SJCRH30 (cell line): ENCODE measurements around the gene MUC5AC. TPM values are rescaled to one million over a fixed set of nuclear protein-coding genes. Genes with fewer than 3 reads are reported as not detected.
"Not testable (repeated sequence)": the region's sequence is repeated elsewhere in the genome, so short reads cannot be mapped to it uniquely, and the experiment has no call there.

Experiments
- DNase-seq, 2 experiments: peaks; one replicate each; pipeline ENCODE4 v3.0.0-alpha.2; 2015 to 2020
- H3K27ac ChIP-seq: fragments of 250-450 bp; sonication (Bioruptor Pico); 2 replicates; pipeline ENCODE4 v1.5.1; 2020; ENCODE audit warnings: mild to moderate bottlenecking, moderate library complexity
- H3K27me3 ChIP-seq: fragments of 250-450 bp; sonication (Bioruptor Pico); 2 replicates; pipeline ENCODE4 v1.5.1; 2020; ENCODE audit warnings: mild to moderate bottlenecking, moderate library complexity
- H3K36me3 ChIP-seq: fragments of 250-450 bp; sonication (Bioruptor Pico); 2 replicates; pipeline ENCODE4 v1.5.1; 2020; ENCODE audit warnings: mild to moderate bottlenecking, moderate library complexity
- H3K4me1 ChIP-seq: fragments of 250-450 bp; sonication (Bioruptor Pico); 2 replicates; pipeline ENCODE4 v1.5.1; 2020; ENCODE audit warnings: mild to moderate bottlenecking, moderate library complexity
- H3K4me3 ChIP-seq: fragments of 250-450 bp; sonication (Bioruptor Pico); 2 replicates; pipeline ENCODE4 v1.5.1; 2020; ENCODE audit warnings: mild to moderate bottlenecking, moderate library complexity
- H3K9me3 ChIP-seq: fragments of 250-450 bp; sonication (Bioruptor Pico); replicated peaks from 2 replicates; pipeline ENCODE4 v1.5.1; 2020; ENCODE audit warnings: mild to moderate bottlenecking, moderate library complexity
- total RNA-seq: library from RNA; depleted of rRNA; stranded (reverse); fragments of >200 nt; shearing (Covaris generic); gene quantifications from 2 replicates; pipeline ENCODE4 v1.2.3, GENCODE V29; 2014; rRNA removed

MUC5AC gene
- total RNA-seq, 1 experiment from 2014 or later: not detected

DNA sequence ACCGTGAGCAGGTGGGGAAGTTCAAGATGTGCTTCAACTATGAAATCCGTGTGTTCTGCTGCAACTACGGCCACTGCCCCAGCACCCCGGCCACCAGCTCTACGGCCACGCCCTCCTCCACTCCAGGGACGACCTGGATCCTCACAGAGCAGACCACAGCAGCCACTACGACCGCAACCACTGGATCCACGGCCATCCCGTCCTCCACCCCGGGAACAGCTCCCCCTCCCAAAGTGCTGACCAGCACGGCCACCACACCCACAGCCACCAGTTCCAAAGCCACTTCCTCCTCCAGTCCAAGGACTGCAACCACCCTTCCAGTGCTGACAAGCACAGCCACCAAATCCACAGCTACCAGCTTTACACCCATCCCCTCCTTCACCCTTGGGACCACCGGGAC is 88.0 kb downstream of the MUC5AC start:
- H3K9me3 ChIP-seq, H3K27me3 ChIP-seq, H3K27ac ChIP-seq, H3K36me3 ChIP-seq, H3K4me1 ChIP-seq, H3K4me3 ChIP-seq, DNase-seq: not testable (repeated sequence)

DNA sequence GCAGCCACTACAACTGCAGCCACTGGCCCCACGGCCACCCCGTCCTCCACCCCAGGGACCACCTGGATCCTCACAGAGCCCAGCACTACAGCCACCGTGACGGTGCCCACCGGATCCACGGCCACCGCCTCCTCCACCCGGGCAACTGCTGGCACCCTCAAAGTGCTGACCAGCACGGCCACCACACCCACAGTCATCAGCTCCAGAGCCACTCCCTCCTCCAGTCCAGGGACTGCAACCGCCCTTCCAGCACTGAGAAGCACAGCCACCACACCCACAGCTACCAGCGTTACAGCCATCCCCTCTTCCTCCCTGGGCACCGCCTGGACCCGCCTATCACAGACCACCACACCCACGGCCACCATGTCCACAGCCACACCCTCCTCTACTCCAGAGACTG is 88.5 kb downstream of the MUC5AC start:
- not testable (repeated sequence) for H3K36me3 ChIP-seq, H3K27ac ChIP-seq, H3K9me3 ChIP-seq, H3K4me1 ChIP-seq, H3K27me3 ChIP-seq, H3K4me3 ChIP-seq, DNase-seq

DNA sequence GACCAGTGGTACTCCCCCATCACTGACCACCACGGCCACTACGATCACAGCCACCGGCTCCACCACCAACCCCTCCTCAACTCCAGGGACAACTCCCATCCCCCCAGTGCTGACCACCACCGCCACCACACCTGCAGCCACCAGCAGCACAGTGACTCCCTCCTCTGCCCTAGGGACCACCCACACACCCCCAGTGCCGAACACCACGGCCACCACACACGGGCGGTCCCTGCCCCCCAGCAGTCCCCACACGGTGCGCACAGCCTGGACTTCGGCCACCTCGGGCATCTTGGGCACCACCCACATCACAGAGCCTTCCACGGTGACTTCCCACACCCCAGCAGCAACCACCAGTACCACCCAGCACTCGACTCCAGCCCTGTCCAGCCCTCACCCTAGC is 89.3 kb downstream of the MUC5AC start:
- not testable (repeated sequence) for H3K4me3 ChIP-seq, H3K9me3 ChIP-seq, DNase-seq, H3K36me3 ChIP-seq, H3K4me1 ChIP-seq, H3K27ac ChIP-seq, H3K27me3 ChIP-seq

DNA sequence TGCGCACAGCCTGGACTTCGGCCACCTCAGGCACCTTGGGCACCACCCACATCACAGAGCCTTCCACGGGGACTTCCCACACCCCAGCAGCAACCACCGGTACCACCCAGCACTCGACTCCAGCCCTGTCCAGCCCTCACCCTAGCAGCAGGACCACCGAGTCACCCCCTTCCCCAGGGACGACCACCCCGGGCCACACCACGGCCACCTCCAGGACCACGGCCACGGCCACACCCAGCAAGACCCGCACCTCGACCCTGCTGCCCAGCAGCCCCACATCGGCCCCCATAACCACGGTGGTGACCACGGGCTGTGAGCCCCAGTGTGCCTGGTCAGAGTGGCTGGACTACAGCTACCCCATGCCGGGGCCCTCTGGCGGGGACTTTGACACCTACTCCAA is 91.2 kb downstream of the MUC5AC start:
- H3K27me3 ChIP-seq, H3K36me3 ChIP-seq, H3K9me3 ChIP-seq, DNase-seq, H3K4me1 ChIP-seq, H3K4me3 ChIP-seq, H3K27ac ChIP-seq: not testable (repeated sequence)

DNA sequence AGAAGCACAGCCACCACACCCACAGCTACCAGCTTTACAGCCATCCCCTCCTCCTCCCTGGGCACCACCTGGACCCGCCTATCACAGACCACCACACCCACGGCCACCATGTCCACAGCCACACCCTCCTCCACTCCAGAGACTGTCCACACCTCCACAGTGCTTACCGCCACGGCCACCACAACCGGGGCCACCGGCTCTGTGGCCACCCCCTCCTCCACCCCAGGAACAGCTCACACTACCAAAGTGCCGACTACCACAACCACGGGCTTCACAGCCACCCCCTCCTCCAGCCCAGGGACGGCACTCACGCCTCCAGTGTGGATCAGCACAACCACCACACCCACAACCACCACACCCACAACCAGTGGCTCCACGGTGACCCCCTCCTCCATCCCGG is 92.7 kb downstream of the MUC5AC start:
- not testable (repeated sequence) for H3K4me3 ChIP-seq

More for the DNA sequence above, 92.7 kb downstream of the MUC5AC start:
- not testable (repeated sequence) for H3K9me3 ChIP-seq, H3K27ac ChIP-seq, H3K4me1 ChIP-seq, DNase-seq, H3K36me3 ChIP-seq, H3K27me3 ChIP-seq

Other genes starting within 250 kb of the MUC5AC start
- 51.4 and 56.7 TPM in 2 replicates for gene CHID1, start 247.1 kb upstream of the MUC5AC start, total RNA-seq
- 40.6 and 42.6 TPM in 2 replicates for gene AP2A2, start 232.1 kb upstream of the MUC5AC start, total RNA-seq
- gene MUC6, start 121.2 kb upstream of the MUC5AC start, total RNA-seq: not detected in 2 replicates
- gene MUC2, start 83.1 kb upstream of the MUC5AC start, total RNA-seq: 0.06 and 0.08 TPM in 2 replicates
- not detected in 2 replicates for gene MUC5B, start 65.1 kb downstream of the MUC5AC start, total RNA-seq
- 18.9 and 20.5 TPM in 2 replicates for gene TOLLIP, start 151.7 kb downstream of the MUC5AC start, total RNA-seq
- not detected in 2 replicates for gene BRSK2, start 232.0 kb downstream of the MUC5AC start, total RNA-seq